ENCODE results near the gene DOCK6.

GRCh38 chr19:11267316-11268085 lies 5.2 kb upstream of the DOCK6 start:
- TF ChIP-seq GABPA (IDR thresholded peaks at IDR 0.05; ENCODE audit: low read depth, low read length) (no peak), GABPA (CRISPR knock-in tag; IDR thresholded peaks at IDR 0.05; ENCODE audit: low read depth) (no peak), NFIC (IDR thresholded peaks at IDR 0.05; ENCODE audit: low read length) (no peak), TCF12 (IDR thresholded peaks at IDR 0.05) (no peak), TCF12 (CRISPR knock-in tag; IDR thresholded peaks at IDR 0.05) (no peak), ZNF17 (CRISPR knock-in tag; IDR thresholded peaks at IDR 0.05) (no peak), RFX5 (IDR thresholded peaks at IDR 0.05; ENCODE audit: low read depth, low read length) (no peak), ZNF362 (CRISPR knock-in tag; IDR thresholded peaks at IDR 0.05; ENCODE audit: borderline replicate concordance) (no peak), RAD21 (CRISPR knock-in tag; IDR thresholded peaks at IDR 0.05) (no peak), ZFP91 (CRISPR knock-in tag; IDR thresholded peaks at IDR 0.05; ENCODE audit: borderline replicate concordance) (no peak), NR2C2 (CRISPR knock-in tag; IDR thresholded peaks at IDR 0.05; ENCODE audit: borderline replicate concordance) (no peak), JUND (CRISPR knock-in tag; IDR thresholded peaks at IDR 0.05) (no peak), SOX6 (IDR thresholded peaks at IDR 0.05) (no peak), SOX6 (CRISPR knock-in tag; IDR thresholded peaks at IDR 0.05) (no peak)

All from HepG2 (cell line).